Measurements from ENCODE around the gene HMCN2. TPM values are rescaled to one million over a fixed set of nuclear protein-coding genes. Genes with fewer than 3 reads are reported as not detected.
A peak's percentile ranks its signal among the peaks of the same experiment; 100 is the strongest.

HMCN2 gene
- total RNA-seq, 1 donor from 2014 or later: 1.6 TPM

DNA sequence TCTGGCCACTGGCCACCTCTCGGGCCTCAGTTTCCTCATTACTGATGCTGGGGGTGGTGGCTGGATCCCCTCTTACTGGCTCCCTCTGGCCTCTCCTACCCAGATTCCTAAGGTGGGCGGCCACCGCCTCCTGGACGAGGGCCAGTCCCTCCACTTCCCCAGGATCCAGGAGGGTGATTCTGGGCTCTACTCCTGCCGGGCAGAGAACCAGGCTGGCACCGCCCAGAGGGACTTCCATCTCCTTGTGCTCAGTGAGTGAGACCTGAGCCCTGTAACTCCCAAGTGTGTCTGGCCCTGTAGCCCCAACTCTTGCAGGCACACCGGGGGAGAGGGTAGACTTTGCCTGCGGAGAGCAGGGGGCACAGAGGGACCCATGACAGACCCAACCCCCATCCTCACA, 83.3 kb downstream of the HMCN2 start:
- no peak for ATAC-seq

- no peak for ATAC-seq
These were observed 83.8 kb downstream of the HMCN2 start for GRCh38 chr9:130349398-130349797.

DNA sequence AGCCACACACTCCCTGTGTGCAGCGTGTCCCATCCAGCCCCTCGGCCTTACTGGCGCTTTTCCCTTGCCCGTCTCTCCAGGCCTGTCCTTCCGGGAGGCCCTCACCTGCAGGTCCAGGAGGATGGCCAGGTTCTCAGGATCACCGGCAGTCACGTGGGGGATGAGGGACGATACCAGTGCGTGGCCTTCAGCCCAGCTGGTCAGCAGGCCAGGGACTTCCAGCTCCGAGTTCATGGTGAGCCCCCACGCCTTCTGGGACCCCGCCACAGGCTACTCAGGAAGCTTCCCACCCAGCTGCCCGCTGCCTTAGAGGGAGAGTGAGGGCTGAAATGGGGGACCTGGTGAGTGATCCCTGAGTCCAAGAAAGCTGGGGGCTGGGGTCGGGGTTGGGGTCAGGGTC, 85.8 kb downstream of the HMCN2 start:
- no peak for ATAC-seq

GRCh38 chr9:130352081-130352480, 86.5 kb downstream of the HMCN2 start:
- peak; percentile 85 for ATAC-seq

DNA sequence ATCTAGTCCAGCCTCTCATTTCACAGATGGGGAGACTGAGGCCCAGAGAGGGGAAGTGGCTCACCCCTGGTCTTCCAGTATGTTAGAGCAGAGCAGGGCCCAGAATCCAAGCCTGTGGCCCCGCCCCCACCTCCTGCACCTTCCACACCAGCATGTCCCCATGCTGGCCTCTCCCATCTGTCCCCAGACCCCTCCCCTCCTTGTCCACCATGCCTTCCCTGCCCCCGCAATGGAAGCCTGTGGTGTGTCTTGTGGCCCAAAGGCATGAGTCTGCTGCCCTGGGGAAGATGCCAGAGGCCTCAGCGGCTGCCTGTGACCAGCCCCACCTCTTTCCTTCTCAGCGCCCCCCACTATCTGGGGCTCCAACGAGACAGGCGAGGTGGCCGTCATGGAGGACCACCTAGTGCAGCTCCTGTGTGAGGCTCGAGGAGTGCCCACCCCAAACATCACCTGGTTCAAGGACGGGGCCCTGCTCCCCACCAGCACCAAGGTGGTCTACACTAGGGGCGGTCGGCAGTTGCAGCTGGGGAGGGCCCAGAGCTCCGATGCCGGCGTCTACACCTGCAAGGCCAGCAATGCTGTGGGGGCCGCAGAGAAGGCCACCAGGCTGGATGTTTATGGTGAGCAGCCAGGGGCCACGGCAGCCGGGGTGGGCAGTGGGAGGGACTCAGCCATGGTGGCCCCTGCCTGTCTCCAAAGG, 87.2 kb downstream of the HMCN2 start:
- ATAC-seq: peak; percentile 16

DNA sequence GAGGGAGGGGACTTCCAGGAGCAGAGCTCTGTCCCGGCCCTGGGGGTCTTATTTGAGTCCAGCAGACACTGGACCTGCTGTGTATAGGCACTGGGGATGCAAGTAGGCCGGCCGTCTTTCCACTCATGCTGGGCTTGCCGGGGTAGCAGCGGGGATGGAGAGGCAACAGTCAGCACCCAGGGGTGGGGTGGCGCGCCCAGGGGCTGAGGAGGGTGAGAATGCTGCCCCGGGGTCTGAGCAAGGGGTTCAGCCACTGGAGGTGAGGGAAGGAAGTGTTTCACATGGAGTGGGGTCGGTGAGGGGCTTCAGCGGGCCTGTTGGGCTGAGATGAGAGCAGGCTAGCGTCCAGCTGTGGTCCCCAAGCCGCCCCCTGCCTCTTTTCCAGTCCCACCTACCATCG, 88.8 kb downstream of the HMCN2 start:
- no peak for ATAC-seq

DNA sequence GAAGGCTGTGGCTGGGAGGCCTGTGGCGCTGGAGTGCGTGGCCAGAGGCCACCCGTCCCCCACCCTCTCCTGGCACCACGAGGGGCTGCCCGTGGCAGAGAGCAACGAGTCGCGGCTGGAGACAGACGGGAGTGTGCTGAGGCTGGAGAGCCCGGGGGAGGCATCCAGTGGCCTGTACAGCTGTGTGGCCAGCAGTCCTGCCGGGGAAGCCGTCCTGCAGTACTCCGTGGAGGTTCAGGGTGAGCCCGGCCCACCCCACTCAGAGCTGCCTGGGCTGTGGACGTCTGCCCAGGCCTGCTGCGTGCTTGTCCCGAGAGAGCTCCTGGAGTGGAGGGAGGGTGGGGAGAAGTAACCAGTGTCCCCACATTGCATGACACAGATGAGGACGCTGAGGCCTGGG, 89.2 kb downstream of the HMCN2 start:
- no peak for ATAC-seq

GRCh38 chr9:130356033-130356432, 90.5 kb downstream of the HMCN2 start:
- no peak for ATAC-seq

- ATAC-seq: no peak
These were observed 91.5 kb downstream of the HMCN2 start for GRCh38 chr9:130356877-130357584.

GRCh38 chr9:130358928-130359327, 93.4 kb downstream of the HMCN2 start:
- ATAC-seq: no peak

DNA sequence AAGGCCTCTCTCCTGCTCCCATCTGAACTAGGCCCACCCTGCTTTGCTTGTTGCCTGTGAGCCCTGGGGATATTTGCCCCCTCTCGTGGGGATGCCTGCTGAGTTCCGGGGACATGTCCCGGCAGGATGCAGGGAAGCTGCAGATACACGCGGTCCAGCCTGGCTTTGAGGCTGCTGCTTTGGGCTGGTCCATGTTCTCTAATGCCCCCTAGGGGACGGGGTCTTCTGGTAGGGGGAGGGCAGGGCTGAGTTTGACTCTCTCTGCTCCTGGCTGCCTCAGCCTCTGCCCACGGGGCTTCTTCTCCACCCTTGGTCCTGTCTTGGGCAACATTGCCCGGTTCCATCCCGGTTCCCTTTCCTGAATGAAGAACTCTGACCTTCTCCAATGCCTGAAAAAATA, 94.3 kb downstream of the HMCN2 start:
- ATAC-seq: no peak

DNA sequence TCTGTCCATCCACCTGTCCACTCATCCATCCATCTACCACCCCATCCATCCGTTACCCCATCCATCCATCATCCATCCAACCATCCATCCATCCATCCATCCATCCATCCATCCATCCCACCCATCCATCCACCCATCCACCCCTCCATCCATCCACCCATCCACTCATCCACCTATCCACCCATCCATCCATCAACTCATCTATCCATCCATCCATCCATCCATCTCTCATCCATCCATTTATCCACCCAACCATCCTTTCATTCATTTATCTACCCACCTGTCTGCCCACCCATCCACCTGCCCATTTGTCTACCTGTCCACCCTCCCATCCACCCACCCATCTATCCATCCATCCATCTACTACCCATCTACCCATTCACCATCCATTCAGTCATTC, 95.1 kb downstream of the HMCN2 start:
- no peak for ATAC-seq

GRCh38 chr9:130361873-130362362, 96.4 kb downstream of the HMCN2 start:
- ATAC-seq: no peak

- ATAC-seq: no peak
These were observed 97.1 kb downstream of the HMCN2 start for GRCh38 chr9:130362691-130363090.

- no peak for ATAC-seq
These were observed 98.3 kb downstream of the HMCN2 start for GRCh38 chr9:130363755-130364404.

DNA sequence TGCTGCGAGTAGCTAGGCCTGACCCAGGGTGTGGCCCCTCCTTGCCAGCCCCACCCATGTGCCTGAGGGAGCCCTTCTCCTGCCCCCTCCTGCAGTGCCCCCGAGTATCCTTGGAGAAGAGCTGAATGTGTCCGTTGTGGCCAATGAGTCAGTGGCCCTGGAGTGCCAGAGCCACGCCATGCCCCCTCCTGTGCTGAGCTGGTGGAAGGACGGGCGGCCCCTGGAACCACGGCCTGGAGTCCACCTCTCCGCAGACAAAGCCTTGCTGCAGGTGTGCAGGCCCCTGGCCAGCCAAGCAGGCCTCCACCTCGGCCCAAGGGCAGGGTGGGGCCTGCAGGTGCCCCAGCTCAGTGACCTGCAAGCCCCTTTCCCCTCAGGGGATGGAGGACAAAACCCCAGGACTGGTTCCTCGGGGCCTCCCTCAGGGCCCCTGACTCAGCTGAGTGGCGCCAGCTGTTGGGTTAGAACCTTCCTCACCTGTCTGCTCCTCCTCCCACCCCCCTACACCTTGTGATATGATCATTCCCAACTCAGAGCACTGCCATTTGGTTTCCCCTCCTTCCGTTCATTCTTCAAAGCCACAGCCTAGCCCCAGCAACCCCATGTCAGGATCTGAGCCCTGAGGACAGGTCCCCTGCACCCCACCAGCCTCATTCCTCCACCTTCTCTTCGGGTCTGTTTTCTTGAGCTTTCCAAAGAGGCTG, 99.2 kb downstream of the HMCN2 start:
- ATAC-seq: no peak

DNA sequence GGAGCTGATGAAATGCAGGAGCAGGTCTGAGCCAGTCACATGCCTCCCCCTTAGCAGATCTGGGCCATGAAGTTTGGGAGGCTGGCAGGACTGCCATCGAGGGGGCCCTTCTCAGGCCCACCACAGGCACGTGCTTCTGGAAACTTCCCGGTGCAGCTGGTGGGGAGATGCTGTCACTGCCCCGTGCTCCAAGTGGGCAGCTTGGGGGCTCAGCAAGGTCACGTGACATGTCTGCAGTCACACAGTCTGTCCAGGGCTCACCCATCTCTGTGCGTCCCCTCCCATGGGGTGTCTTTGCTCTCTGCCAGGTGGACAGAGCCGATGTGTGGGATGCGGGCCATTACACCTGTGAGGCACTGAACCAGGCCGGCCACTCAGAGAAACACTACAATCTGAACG, 99.8 kb downstream of the HMCN2 start:
- ATAC-seq: no peak

DNA sequence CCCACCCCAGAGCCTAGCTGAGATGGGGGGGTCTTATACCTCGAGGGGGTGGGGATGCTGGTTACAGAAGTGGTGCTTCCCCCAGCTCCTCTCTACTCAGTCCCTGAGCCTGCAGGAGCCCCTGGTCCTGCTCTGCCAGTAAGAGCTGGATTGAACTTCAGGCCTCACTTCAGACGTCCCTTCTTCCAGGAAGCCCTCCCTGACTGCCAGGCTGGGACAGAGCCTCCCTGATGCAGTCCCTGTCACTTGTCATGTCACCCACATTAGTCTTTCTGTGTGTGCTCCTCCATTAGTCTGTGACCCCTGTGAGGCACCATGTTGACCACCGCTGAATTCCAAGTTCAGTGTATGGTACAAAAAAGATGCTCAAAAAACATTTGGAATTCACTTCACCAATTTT, 100.5 kb downstream of the HMCN2 start:
- no peak for ATAC-seq

- no peak for ATAC-seq
These were observed 101.5 kb downstream of the HMCN2 start for GRCh38 chr9:130366888-130367550.

- no peak for ATAC-seq
These were observed 103.1 kb downstream of the HMCN2 start for GRCh38 chr9:130368631-130369103.

GRCh38 chr9:130370226-130370625, 104.7 kb downstream of the HMCN2 start:
- no peak for ATAC-seq

GRCh38 chr9:130371196-130371966, 105.8 kb downstream of the HMCN2 start:
- ATAC-seq: no peak

All from esophagus mucosa (tissue), 1 donor.